ENCODE measurements around the gene CACUL1.

CACUL1 gene

DNA sequence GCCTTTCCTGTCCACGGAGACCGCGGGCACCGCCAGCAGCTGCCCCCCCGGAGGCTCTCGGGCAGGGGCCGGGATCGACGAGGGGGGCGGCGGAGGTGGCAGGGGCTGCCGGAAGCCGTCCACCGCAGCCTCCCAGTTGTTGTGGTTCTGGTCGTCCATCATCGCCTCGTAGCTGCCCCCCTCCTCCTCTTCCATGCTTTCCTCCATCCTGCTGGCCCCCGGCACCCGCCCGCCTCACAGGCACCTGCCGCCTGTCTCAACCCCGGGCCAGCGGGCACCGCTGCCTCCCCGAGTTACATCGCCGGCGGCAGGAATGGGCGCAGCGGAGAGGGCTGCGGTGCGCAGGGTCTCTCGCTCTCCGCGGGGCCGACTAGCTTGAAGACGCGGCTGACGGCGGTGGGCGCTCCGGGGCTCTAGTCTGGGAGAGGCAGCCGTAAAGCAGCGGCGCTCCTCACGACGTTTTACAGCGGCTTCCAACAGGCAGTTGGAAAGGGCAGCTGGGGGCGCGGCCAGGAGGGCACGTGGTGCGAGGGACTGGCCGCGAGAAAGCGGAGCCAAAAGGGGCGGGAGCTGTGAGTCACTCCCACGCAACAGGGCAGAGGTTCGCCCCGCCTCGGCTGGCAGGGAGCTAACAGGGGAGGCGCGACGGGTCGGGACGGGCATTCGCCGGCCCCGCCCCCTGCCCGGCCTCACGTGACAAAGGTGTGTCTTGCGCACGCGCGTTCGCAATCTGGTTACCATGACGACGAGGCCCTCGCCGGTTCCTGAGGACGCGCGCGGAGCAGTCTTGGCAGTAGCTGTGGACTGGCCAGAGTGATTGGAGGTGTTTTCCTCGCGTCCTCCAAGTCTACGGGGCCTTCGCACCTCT lies at the start of gene CACUL1:
Gene CACUL1, minus strand, starts transcription at position 415 of the 868 bp plus-strand sequence. Its CDS starts 208 bp downstream, at position 207.
- H3K9me3 Mint-ChIP-seq = peaks cover 7% of the 10 kb centered on the region

DNA sequence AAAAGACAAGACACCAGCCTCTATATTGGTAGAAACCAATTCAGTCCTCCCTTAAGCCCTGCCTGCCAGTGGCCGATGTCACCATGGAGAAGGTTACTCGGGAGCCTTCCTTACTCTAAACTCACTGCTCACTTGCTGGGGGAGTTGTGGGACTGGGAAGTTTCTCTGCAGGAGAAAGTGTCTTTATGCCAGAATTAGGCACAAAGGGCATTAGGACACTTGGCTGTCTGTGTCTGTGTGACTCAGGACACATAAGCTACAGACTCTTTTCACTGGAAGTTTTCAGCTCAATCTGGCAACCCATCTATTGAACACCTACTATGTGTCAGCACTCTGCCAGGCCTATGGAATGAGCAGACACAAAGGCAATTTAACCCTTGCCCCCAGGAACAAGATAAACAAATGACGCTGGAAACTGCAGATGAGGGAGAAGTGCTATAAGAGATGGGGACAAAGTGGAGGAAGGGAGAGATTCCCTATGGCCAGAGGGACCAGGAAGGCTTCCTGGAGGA lies 49.5 kb upstream of the CACUL1 start:
- DNase-seq = no peak
- Mint-ChIP-seq H3K9me3 (no peaks in the 10 kb centered on the region), H3K36me3 (ENCODE audit: low read depth) (no peaks in the 10 kb centered on the region), H3K27ac (peak overlapping the region; percentile 65), H3K4me1 (peaks cover 26% of the 10 kb centered on the region), H3K4me3 (no peak overlapping the region), H3K27me3 (ENCODE audit: low read depth, poor library complexity) (peaks cover 14% of the 10 kb centered on the region)
- TF ChIP-seq, protein P1, sequence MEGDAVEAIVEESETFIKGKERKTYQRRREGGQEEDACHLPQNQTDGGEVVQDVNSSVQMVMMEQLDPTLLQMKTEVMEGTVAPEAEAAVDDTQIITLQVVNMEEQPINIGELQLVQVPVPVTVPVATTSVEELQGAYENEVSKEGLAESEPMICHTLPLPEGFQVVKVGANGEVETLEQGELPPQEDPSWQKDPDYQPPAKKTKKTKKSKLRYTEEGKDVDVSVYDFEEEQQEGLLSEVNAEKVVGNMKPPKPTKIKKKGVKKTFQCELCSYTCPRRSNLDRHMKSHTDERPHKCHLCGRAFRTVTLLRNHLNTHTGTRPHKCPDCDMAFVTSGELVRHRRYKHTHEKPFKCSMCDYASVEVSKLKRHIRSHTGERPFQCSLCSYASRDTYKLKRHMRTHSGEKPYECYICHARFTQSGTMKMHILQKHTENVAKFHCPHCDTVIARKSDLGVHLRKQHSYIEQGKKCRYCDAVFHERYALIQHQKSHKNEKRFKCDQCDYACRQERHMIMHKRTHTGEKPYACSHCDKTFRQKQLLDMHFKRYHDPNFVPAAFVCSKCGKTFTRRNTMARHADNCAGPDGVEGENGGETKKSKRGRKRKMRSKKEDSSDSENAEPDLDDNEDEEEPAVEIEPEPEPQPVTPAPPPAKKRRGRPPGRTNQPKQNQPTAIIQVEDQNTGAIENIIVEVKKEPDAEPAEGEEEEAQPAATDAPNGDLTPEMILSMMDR (IDR thresholded peaks at IDR 0.05) = no peak

More for the DNA sequence above, at the start of gene CACUL1:
- TF ChIP-seq, protein P1 (IDR thresholded peaks at IDR 0.05) = no peak
- Mint-ChIP-seq H3K27ac (peak within 1 kb of the TSS; percentile 99), H3K4me3 (peak within 1 kb of the TSS; percentile 98), H3K4me1 (peaks cover 29% of the 10 kb centered on the region), H3K36me3 (ENCODE audit: low read depth) (peaks cover 17% of the 10 kb centered on the region), H3K27me3 (ENCODE audit: low read depth, poor library complexity) (peaks cover 15% of the 10 kb centered on the region)
- peak; percentile 100 for DNase-seq

DNA sequence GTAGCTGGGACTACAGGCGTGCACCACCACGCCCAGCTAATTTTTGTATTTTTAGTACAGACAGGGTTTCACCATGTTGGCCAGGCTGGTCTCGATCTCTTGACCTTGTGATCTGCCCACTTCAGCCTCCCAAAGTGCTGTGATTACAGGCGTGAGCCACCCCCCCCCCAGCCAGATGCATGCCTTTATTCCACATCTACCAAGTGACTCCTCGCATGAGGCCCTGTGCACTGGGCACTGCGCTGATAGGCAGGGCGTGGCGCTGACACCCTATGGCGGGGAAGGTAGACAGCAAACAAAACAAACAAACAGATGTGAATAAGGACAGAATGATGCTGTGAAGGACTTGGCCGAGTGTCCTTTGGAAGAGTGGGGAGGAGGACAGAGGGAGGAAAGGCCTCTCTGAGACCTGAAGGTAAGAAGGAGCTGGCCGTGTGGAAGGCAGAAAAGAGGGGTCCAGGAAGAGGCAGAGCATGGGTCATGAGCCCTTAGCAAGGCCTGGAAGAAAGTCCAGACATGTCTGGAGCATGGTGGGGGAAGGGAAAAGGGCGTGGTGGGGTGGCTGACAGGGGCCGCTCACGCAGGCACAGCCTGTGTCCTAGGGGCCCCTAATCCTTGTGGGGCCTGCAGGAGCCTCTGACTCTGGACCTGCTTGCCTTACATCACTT lies 47.5 kb upstream of the CACUL1 start:
- Mint-ChIP-seq H3K4me3 (no peak overlapping the region), H3K27ac (no peak overlapping the region), H3K4me1 (peaks cover 22% of the 10 kb centered on the region), H3K27me3 (ENCODE audit: low read depth, poor library complexity) (peaks cover 19% of the 10 kb centered on the region), H3K36me3 (ENCODE audit: low read depth) (no peaks in the 10 kb centered on the region), H3K9me3 (no peaks in the 10 kb centered on the region)
- TF ChIP-seq, protein P1 (IDR thresholded peaks at IDR 0.05) = no peak
- no peak for DNase-seq

DNA sequence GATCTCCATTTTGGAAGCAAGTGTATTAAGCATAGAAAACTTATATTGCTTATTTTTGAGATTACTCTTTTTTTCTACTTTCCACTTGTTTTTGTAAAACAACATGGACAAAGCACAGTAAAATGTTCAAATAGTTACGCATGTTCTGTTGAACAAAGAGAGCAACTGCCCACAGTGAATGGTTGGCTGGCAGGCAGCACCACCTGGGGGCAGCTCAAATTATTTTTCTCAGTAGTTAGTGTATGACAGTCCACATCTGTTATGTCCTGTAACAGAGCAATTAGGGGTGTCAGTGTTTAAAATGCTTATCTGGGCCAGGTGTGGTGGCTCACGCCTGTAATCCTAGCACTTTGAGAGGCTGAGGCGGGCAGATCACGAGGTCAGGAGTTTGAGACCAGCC lies 46.1 kb upstream of the CACUL1 start:
- no peaks in the 10 kb centered on the region for H3K36me3 Mint-ChIP-seq (ENCODE audit: low read depth)
- H3K4me3 Mint-ChIP-seq = no peak overlapping the region
- H3K9me3 Mint-ChIP-seq = peaks cover 10% of the 10 kb centered on the region
- no peak for DNase-seq
- peaks cover 22% of the 10 kb centered on the region for H3K4me1 Mint-ChIP-seq
- no peak overlapping the region for H3K27ac Mint-ChIP-seq
- H3K27me3 Mint-ChIP-seq (ENCODE audit: low read depth, poor library complexity) = peaks cover 19% of the 10 kb centered on the region
- TF ChIP-seq, protein P1 (IDR thresholded peaks at IDR 0.05) = peak; percentile 19

DNA sequence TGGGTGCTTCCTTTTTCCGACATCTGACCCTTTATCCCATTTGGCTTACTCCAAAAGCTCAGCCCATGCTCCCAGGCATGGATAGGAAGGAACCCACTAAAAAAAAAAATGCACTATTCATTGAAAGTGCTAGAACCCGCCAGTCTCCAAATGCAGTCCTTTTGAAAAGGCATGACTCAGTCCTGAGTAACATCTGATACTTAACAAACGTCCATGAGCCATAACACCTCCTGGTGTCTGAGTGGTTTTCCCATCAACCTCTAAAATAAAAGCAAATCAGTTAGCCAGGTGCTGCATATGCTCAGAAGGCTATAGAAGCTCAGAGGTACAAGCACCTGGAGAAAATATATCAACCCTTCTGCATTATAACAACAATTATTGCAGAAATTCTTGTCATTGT lies 45.0 kb upstream of the CACUL1 start:
- no peaks in the 10 kb centered on the region for H3K36me3 Mint-ChIP-seq (ENCODE audit: low read depth)
- H3K4me1 Mint-ChIP-seq = peaks cover 20% of the 10 kb centered on the region

More for the DNA sequence above, 45.0 kb upstream of the CACUL1 start:
- Mint-ChIP-seq H3K27me3 (ENCODE audit: low read depth, poor library complexity) (peaks cover 16% of the 10 kb centered on the region), H3K27ac (no peak overlapping the region), H3K9me3 (peaks cover 15% of the 10 kb centered on the region), H3K4me3 (no peak overlapping the region)
- TF ChIP-seq, protein P1 (IDR thresholded peaks at IDR 0.05) = no peak
- DNase-seq = no peak

Measured in nephron progenitor cell (in vitro differentiated cells).